Head of caudate nucleus (tissue), 42 donors: ENCODE measurements around the gene CIB2.

Experiments used
- DNase-seq, 42 donors: peaks; one replicate each; pipeline versions ENCODE4 v3.0.0 to v3.0.0-alpha.2; 2020 to 2021; ENCODE audit warnings: mixed read lengths in 7 of 42
- intact Hi-C: fragments of 100-400 bp; cut with DNase I; formaldehyde crosslinking; loops from one replicate; pipeline ENCODE4 v1.15.0; 2022

The CIB2 gene

DNA sequence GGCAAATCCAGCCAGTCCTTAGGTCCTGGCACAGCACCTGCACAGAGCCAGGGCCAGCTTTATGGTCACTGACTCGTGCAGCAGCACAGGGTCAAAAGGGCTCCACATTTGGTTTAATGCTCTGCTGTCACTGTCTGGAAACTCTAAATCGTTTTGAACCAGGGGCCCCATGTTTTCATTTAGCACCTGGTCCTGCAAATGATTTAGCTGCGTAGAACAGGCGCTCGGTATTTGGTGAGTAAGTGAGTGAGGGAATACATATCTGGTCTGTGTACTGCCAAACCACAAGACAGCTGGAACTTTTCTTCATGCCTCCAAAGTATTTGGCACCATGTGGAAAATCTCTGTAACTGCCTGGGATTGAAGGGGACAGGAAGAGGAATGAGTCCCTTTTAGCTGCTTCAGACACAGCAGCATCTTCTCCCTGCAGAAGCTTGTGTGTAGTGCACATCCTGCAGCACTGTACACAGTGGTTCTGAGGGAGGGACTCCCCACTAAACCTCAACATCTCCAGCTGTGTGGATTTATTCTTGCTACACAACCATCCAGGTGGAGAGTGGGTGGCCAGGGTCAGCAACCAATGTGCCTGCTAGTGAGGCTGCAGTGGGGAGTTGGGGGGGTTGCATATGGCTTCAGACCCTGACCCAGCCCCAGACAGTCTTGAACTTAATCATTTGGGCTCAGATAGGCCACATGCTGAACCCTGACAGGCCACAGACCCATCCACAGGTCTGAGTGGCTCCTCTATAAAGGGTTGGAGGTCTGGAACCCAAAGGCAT is 37.8 kb downstream of the CIB2 start:
- intact Hi-C loops: no loop called here
- peak in 2 of 42 donors; percentile 12 to 16 for DNase-seq

GRCh38 chr15:78092261-78093041 is 38.8 kb downstream of the CIB2 start, which contains the start of gene SH2D7:
TSS of gene SH2D7 (plus strand) at chr15:78092561. CDS start at chr15:78092585, 24 bp downstream.
- peak in 1 of 42 donors; percentile 12 for DNase-seq
- intact Hi-C loops: no loop called here

DNA sequence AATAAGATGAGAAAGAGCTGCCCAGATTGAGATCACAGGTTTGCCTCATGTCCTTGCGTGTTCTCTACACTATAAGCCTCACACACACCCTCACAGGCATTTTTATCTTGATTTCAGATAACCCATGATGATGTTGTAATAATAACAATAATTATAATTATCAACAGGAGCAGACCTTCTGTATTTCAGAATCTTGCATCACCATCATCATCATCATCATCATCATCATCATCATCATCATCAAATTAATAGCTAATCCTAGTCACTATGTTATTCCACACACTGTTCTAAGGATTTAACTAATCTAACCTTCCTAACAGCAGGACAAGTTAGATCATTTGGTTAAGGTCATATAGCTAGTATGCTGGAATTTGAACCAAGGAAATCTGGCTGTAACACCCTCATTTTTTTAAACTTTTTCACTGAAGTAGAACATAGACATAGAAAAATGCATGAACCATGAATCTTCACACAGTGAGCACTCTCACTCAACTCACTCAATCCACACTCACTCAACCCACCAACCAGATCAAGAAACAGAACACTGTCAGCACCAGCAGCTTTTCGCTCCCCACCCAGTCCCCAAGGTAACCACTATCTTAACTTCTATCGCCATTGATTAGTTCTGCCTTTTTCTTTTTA is 40.7 kb downstream of the CIB2 start:
- intact Hi-C loops: no loop called here

DNA sequence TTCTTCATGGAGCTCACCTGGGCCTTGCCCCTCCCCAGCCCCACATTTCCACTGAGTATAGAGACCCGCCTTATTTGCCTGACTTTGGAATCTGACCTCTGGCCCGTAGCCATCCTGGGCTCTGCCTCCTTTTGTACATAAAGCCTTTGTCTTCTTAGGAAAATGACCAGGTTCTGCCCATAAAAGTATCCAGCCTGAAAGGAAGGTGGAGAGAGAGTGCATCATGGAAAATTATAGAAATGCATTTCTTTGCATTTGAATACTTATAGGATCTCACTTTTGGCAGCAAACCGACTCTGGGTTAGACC is 42.5 kb downstream of the CIB2 start:
- intact Hi-C loops: no loop called here
- no peak for DNase-seq

More for the DNA sequence above, 40.7 kb downstream of the CIB2 start:
- DNase-seq: no peak

DNA sequence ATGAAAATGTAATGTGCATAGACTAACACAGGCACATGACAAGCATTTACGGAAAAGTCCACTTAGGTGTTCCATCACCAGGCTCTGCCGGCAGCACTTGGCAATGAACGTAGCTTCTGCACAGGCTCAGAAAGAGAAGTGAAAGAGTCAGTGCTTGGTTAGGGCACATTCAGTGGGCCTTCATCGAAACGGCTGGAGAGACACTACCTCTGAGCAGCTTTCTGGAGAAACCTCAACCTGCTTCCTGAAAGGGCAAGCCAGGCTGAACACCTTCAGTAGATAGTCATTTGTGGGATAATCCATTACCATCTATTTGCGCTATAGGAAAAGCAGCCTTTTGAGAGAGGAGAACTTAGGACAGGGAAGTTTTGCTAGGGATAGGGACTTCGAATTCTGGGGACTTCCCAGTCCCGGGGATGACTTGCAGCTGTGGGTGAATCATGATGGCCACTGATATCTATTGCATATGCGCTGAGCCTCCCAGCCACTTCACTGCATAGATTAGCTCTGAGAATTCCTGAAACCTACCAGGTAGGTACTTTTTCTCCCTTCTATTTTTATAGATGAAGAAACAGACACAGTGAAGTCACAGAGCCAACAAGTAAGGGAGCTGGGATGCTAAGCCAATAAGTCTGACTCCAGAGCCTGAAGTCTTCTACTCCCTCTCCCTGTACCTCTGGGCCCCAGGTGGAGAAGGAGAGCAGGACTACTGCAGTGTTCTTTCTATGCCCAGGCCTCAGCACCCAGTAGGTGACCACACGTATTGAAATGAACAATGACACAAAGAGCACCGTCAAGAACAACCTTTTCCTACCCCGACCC is 43.1 kb downstream of the CIB2 start:
- intact Hi-C loops: no loop called here
- DNase-seq: peak in 1 of 42 donors; percentile 28

- no peak for DNase-seq
- intact Hi-C loops: no loop called here
These were observed 45.3 kb downstream of the CIB2 start for GRCh38 chr15:78085928-78086327.

DNA sequence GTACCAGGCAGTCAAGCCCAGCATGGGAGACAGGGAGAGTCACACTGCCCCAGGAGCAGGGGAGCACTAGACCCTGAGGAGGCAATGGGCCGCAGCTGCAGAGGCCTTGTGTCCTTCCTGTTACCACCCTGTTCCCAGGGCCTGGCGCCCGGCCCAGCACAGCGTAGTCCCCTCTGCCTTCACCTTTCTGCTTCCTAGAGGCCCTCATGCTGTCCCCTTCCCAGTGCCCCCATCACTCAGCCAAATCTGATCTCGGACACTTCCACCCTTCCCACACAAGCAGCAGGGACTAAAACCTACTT is 46.8 kb downstream of the CIB2 start:
- intact Hi-C loops: no loop called here
- no peak for DNase-seq

DNA sequence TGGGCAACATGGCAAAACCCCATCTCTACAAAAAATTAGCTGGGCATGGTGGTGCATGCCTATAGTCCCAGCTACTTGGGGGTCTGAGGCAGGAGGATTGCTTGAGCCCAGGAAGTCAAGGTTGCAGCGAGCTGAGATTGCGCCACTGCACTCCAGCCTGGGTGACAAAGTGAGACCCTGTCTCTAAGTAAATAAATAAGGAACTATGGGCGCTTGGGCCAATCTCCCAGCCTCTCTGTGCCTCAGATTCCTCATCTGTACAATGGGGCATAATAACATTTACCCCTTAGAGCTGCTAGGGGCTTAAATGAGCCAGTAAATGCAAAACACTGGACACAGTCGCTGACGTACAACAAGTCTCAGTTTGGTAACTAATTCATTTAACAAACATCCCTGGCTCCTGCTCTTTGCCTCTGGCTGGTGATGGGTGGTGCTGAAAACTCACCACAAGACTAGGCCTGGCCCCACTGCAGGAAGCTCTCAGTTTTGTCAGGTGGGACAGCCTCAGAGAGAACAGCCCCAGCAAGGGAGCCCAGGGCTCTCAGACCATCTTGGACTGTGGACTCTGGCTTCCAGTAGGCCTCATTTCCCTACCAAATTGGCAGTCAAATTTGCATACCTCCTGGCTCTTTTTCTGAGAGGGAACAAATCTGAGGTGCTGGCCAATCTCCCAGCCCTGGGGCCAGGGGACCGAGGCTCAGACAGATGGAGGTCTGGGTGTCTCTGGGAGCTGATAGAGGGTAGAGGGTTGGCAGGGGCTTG is 47.4 kb downstream of the CIB2 start:
- intact Hi-C loops: no loop called here
- no peak for DNase-seq

- no peak for DNase-seq
- intact Hi-C loops: no loop called here
These were observed 48.1 kb downstream of the CIB2 start for GRCh38 chr15:78083186-78083585.

DNA sequence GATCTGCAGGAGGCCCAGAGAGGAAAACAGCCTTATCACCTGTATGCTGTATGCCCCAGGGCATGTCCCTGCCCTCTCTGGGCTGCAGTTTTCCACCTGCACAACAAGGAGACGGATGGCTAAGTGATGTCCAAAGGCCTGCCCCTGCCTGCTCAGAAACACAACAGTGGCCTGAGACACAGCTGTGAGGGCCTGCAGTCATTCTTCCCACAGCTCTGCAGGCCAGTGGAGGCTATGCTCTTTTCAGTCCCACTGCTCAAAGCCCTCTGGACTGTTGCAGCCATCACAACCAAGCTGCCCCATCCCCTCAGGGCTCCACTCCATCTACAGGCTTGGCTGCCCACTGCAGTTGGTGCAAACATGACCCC is 48.5 kb downstream of the CIB2 start:
- no peak for DNase-seq
- intact Hi-C loops: no loop called here

GRCh38 chr15:78082106-78082742 is 49.0 kb downstream of the CIB2 start:
- DNase-seq: peak in 1 of 42 donors; percentile 19
- intact Hi-C loops: no loop called here

DNA sequence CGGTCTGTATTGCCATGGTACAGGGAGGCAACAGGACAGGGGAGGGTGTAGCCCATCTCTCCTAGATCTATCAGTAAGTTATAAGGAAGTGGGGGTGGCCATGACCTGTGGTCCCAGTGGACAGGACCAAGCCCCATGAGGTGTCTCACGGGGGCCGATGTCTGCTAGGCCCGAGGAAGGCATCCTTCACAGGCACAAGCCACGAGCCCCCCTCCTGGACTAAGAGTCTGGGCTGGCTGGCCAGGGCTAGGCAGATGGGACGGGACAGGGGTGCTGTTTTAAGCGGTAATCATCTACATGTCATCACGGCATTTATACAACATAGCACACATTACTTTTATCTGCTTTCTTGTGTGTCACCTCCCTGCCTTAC is 51.2 kb downstream of the CIB2 start:
- intact Hi-C loops: no loop called here
- DNase-seq: no peak

- intact Hi-C loops: no loop called here
- peak in 1 of 42 donors; percentile 18 for DNase-seq
These were observed 51.8 kb downstream of the CIB2 start for GRCh38 chr15:78079298-78080087.

DNA sequence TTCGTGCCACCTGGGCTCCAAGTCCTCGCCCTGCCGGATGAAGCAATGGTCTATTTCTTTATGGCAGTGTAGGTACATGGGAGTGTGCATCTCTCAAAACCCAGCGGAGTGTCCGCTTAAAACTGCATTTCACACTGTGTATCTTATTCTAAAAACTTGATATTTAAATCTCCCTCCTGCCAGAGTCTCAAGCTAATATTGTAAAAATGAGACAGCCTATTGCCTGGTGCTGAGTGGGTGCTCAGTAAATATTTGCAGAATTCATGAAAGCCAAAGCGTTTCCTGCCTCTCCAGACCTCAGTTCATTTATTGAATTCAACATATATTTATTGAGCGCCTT is 53.4 kb downstream of the CIB2 start:
- intact Hi-C loops: no loop called here
- no peak for DNase-seq

DNA sequence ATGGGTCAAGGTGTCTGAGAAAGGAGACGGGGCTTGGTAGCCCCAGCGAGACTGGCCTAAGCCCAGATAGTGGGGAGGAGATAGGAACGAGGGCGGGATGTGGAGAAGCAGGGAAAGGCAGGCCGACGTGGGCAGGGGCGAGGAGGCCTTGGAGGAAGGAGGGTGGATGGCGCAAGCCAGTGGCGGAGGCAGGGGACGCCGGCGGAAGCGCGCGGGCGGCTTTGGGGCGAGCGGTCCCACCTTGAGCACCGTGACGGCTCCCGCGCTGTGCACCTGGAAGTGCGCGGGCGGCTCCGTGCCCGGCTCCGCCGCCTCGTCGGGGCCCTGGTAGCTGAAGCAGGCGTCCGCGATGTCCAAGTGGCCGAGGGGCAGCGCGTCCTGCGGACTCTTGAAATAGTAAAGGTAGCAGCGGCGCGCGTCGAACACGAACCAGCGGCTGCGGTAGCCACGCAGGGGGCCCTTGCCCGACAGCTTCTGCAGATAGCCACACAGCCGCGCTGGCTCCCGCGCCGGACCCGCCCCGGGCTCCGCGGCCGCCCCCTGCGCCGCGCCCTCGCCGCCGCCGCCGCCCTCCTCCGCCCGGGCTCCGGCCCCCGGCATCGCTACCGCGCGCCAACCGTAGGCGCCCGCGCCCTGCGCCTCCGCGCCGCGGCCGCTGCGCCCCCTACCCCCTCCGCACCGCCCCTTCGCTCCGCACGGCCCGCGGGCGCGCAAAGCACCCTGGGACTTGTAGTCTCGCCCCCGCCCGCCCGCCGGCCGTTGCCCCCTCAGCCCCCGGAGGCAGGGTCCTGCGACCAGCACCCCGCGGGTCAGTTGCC is 54.0 kb downstream of the CIB2 start, which contains the start of gene TBC1D2B:
TBC1D2B (minus strand) TSS at position 659 of the 818 bp plus-strand sequence; CDS start at position 600, 59 bp downstream.
- peak in 41 of 42 donors; percentile 27 to 90 (median 77) for DNase-seq
- intact Hi-C loops: no loop called here

GRCh38 chr15:78076231-78077052 is 54.8 kb downstream of the CIB2 start:
- intact Hi-C loops: no loop called here
- peak in 4 of 42 donors; percentile 20 to 50 (median 24) for DNase-seq
